Stimulated activated effector memory CD8-positive, alpha-beta T cell treated with anti-CD3 and anti-CD28 coated beads, Interleukin-12 subunit alpha, Interleukin-12 subunit beta, amount 100 ng/mL, for 72 hours (primary cell): ENCODE measurements around the gene HSPBAP1.

ENCODE experiments used
- ATAC-seq: fragments of 150-1000 bp; cut with Tn5 transposase; 2 replicates; pipeline ENCODE4 v1.10.0; 2021
- DNase-seq, 2 donors: peaks; one replicate each; pipeline ENCODE4 v3.0.0; 2021 to 2022; ENCODE audit warnings: low spot score in 2 of 2
- H3K27ac Mint-ChIP-seq: one replicate; pipeline ENCODE4 v1.8.0; 2022; ENCODE audit warnings: mild to moderate bottlenecking, mixed read lengths
- H3K36me3 Mint-ChIP-seq: one replicate; pipeline ENCODE4 v1.8.0; 2022; ENCODE audit warnings: mild to moderate bottlenecking, mixed read lengths
- H3K4me1 Mint-ChIP-seq: one replicate; pipeline ENCODE4 v1.8.0; 2022; ENCODE audit warnings: mixed read lengths
- H3K4me3 Mint-ChIP-seq: one replicate; pipeline ENCODE4 v1.8.0; 2022; ENCODE audit warnings: mild to moderate bottlenecking, mixed read lengths
- H3K9me3 Mint-ChIP-seq: one replicate; pipeline ENCODE4 v1.8.0; 2022; ENCODE audit warnings: mixed read lengths

The HSPBAP1 gene, protein sequence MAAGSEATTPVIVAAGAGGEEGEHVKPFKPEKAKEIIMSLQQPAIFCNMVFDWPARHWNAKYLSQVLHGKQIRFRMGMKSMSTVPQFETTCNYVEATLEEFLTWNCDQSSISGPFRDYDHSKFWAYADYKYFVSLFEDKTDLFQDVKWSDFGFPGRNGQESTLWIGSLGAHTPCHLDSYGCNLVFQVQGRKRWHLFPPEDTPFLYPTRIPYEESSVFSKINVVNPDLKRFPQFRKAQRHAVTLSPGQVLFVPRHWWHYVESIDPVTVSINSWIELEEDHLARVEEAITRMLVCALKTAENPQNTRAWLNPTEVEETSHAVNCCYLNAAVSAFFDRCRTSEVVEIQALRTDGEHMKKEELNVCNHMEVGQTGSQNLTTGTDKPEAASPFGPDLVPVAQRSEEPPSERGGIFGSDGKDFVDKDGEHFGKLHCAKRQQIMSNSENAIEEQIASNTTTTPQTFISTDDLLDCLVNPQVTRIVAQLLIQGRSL

DNA sequence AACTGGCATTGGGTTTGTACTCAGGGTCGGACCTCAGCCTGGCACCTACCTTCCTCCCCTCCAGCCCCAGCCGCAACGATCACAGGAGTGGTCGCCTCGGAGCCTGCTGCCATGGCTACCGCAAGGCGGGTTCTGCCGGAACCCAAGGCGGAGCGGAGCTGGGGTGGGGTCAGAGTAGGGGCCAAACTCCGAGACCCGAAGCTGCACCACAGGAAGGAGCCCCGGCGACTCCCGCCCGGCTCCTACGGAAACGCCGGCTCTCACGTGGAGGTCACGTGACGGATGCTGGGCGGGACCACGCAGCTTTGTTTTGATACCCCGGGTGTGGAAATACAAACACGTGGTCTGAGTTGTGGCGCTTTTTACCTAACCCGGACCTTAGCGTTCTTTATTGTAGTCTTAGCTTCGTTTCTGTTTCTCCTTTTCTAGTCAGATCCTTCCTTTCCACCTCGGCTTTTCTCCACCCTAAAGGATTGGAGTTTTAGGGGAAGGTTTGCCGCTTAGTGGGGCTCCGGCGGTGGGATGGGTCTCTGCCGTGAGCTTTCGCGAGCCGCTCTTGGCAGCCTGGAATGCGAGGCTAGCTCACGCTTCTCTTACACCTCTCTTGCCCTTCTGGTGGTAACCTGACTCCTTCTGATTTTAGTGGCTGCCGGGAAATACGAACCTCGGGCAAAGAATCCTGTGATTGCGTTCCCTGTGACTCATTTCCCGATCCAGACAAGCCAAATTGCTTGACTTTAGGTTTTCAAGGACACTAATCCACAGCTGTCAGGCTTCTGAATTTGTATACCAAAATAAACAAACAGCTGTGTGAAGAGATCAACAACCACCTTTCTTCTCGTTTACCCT lies at the start of gene HSPBAP1:
Gene HSPBAP1, minus strand, starts transcription at position 264 of the 849 bp plus-strand sequence. Its CDS starts 151 bp downstream, at position 113.
- peak; percentile 76 for ATAC-seq
- Mint-ChIP-seq H3K27ac (peak within 1 kb of the TSS; percentile 88), H3K9me3 (no peaks in the 10 kb centered on the region), H3K4me3 (no peak within 1 kb of the TSS), H3K4me1 (peaks cover 20% of the 10 kb centered on the region), H3K36me3 (peaks cover 6% of the 10 kb centered on the region)
- DNase-seq = peak; percentile 74 to 94

DNA sequence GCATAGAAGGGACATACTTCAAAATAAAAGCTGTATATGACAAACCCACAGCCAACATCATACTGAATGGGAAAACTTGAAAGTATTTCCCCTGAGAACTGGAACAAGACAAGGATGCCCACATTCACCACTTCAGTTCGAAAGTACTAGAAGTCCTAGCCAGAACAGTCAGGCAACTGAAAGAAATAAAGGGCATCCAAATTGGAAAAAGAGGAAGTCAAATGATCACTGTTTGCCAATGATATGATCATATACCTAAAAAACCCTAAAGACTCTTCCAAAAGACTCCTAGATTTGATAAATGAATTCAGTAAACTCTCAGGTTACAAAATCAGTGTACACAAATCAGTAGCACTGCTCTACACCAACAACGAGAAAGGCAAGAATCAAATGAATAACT lies 42.0 kb upstream of the HSPBAP1 start:
- peaks cover 14% of the 10 kb centered on the region for H3K36me3 Mint-ChIP-seq
- no peak for ATAC-seq
- no peak overlapping the region for H3K4me3 Mint-ChIP-seq
- DNase-seq = no peak
- no peaks in the 10 kb centered on the region for H3K4me1 Mint-ChIP-seq
- no peaks in the 10 kb centered on the region for H3K9me3 Mint-ChIP-seq
- no peak overlapping the region for H3K27ac Mint-ChIP-seq

DNA sequence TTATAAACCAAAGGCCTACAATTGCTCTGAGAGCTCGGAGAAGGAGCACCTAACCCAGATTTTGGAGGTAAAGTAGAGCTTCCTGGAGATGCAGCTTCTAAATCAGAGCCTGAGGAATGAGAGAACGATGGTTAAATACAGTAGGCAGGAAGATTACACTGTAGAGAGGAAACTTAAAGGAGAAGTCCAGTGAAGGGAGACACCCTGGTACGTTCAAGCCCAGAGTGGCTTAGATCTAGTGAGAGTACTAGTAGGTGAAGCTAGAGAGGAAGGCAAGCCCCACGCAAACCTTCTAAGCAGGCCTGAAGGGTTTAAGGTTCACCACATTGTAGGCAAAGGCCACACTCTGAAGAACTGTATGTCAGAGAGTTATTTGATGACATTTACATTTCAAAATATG lies 34.6 kb upstream of the HSPBAP1 start:
- Mint-ChIP-seq H3K9me3 (no peaks in the 10 kb centered on the region), H3K36me3 (peaks cover 4% of the 10 kb centered on the region), H3K4me3 (no peak overlapping the region), H3K27ac (no peak overlapping the region), H3K4me1 (no peaks in the 10 kb centered on the region)
- ATAC-seq (no peak), DNase-seq (no peak)

DNA sequence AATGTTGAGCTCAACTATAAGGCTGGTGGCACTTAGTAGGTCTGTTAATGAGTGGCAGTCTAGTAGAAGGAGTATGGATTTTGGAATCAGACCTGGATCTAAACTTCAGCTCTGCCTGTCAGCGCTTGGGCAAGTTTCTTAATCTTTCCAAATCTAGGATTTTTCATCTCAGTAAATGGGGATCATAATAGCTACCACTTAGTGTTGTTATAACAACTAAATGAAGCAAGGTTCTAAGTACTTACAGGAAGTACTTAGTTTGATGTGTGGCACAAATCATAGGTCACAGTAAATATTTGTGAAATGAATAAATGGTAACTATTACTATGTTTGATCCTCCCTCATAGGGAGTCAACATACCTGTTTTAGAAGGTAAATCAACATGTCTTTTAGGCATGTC lies 32.6 kb upstream of the HSPBAP1 start:
- DNase-seq (no peak), ATAC-seq (no peak)
- H3K9me3 Mint-ChIP-seq = no peaks in the 10 kb centered on the region
- no peak overlapping the region for H3K27ac Mint-ChIP-seq
- no peaks in the 10 kb centered on the region for H3K4me1 Mint-ChIP-seq
- no peak overlapping the region for H3K4me3 Mint-ChIP-seq
- H3K36me3 Mint-ChIP-seq = no peaks in the 10 kb centered on the region

DNA sequence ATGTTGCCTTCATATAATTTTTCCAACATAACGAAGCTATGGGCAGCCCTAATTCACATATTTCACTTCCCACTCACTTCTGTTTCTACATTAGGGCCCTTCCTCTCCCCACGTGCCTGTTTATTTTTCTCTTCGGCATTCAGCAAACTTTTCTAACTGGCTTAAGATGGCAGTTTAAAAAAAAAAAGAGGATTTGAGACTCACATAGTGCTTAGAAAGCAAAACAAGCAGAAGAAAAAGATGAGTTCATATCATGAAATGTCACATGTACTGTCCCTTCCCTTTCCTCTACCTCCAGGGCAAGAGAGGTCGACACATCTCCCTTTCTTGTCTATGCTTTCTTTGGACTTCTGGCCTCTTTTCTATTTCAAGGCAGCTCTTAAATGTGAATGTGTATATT lies 31.8 kb upstream of the HSPBAP1 start:
- Mint-ChIP-seq H3K4me3 (no peak overlapping the region), H3K36me3 (no peaks in the 10 kb centered on the region), H3K4me1 (no peaks in the 10 kb centered on the region), H3K27ac (no peak overlapping the region), H3K9me3 (no peaks in the 10 kb centered on the region)
- DNase-seq (no peak), ATAC-seq (no peak)

DNA sequence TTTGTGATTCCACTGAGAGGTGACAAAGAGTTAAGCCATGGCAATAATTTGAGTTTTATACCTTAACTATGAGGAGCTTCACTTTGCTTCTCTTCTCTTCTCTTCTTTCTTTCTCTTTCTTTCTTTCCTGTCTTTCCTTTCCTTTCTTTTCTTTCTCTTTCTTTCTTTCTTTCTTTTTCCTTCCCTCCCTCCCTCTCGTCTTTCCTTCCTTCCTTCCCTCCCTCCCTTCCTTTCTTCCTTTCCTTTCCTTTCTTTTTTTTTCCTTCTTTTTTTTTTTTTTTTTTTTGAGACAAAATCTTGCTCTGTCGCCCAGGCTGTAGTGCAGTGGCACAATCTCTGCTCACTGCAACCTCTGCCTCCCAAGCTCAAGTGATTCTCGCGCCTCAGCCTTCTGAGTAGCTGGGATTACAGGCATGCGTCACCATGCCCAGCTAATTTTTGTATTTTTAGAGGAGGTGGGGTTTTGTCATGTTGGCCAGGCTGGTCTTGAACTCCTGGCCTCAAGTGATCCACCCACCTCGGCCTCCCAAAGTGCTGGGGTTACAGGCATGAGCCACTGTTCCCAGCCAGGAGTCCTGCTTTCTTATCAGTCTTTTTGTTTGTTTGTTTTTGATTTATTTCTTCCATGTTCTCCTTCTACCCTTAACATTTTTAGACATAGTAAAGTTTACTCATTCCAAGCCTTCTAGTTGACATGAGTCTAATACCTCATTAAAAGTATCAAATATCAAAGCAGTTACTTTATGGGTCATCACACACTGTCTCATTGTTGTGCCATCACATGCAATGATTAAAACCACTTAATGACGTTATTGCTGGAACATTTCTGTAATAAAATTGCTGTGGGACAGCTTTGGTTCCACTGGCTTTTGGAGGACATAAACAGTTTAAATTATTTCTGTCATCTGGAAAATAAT lies 31.1 kb upstream of the HSPBAP1 start:
- Mint-ChIP-seq H3K9me3 (no peaks in the 10 kb centered on the region), H3K4me1 (no peaks in the 10 kb centered on the region), H3K4me3 (no peak overlapping the region), H3K36me3 (no peaks in the 10 kb centered on the region), H3K27ac (no peak overlapping the region)
- no peak for DNase-seq
- no peak for ATAC-seq

DNA sequence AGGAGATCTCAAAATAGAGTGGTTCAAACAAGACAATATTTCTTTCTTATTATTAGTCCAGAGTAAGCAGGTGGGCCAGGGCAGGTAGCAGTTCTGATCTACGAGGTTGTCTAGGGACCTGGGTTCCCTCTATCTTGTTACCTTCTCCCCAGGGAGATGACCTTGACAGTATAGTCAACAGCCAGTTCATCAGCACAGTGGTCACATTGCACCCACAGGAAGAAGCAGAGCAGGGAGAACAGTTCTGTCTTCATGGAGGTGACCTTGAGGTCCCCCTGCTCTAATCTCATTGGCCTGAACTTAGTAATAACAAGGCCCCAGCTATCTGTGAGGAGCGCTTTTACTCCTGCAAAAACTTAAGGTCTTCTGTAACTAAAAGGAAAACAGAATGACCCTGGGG lies 23.0 kb upstream of the HSPBAP1 start:
- H3K9me3 Mint-ChIP-seq = no peaks in the 10 kb centered on the region
- ATAC-seq (no peak), DNase-seq (no peak)
- H3K4me1 Mint-ChIP-seq = no peaks in the 10 kb centered on the region
- H3K36me3 Mint-ChIP-seq = no peaks in the 10 kb centered on the region
- H3K27ac Mint-ChIP-seq = no peak overlapping the region
- H3K4me3 Mint-ChIP-seq = no peak overlapping the region

DNA sequence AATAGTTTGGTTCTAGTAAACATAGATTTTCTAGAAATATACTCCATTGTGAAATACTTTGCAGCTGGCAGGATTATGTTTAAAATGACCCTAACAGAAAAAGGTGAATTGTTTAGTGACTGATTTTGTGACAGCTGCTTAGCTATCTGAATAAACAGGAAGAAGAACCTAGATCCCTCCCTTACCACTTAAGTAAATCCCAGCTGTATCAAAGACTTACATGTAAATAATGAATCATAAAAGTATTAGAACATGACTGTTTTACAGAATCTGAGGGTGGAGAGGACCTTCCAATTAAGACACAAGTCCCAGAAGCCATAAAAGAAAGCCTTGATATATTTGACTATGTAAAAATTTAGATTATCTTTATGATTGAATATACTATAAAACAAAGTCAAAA lies 17.1 kb upstream of the HSPBAP1 start:
- no peaks in the 10 kb centered on the region for H3K4me1 Mint-ChIP-seq
- no peaks in the 10 kb centered on the region for H3K9me3 Mint-ChIP-seq

DNA sequence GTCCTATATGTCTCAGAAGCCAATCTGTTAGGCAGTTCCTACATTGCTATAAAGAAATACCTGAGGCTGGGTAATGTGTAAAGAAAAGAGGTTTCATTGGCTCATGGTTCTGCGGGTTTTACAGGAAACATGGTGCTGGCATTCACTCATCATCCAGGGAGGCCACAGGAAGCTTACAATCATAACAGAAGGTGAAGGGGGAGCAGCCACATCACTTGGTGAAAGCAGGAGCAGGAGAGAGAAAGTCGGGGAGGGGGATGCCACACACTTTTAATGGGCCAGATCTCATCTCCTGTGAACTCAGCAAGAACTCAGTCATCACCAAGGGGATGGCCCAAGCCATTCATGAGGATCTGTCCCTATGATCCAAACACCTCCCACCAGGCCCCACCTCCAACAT lies 10.3 kb upstream of the HSPBAP1 start:
- peaks cover 2% of the 10 kb centered on the region for H3K9me3 Mint-ChIP-seq
- H3K27ac Mint-ChIP-seq = no peak overlapping the region
- H3K4me1 Mint-ChIP-seq = peaks cover 8% of the 10 kb centered on the region
- no peak overlapping the region for H3K4me3 Mint-ChIP-seq
- H3K36me3 Mint-ChIP-seq = peaks cover 5% of the 10 kb centered on the region
- ATAC-seq (peak; percentile 59), DNase-seq (no peak)

More for the DNA sequence above, 17.1 kb upstream of the HSPBAP1 start:
- H3K4me3 Mint-ChIP-seq = no peak overlapping the region
- H3K27ac Mint-ChIP-seq = no peak overlapping the region
- no peak for DNase-seq
- ATAC-seq = no peak
- peaks cover 5% of the 10 kb centered on the region for H3K36me3 Mint-ChIP-seq

DNA sequence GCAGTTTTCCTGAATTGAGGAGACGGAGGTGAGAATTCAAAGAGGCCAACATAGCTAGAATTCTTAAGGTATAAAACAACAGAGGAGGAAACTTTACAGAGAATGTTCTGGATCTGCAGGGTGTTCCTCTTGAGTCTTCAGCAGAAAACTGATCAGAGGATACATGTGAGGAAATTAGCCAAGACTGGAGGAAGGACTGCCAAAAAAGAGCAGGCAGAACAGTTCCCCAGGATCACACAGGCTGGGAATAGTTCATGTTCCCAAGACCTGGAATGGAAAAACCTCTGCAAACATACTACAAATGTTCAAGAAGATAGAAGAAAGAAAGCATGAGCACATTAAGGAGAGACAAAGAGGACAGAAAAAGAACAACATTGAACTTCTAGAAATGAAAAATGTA lies 8.7 kb upstream of the HSPBAP1 start:
- no peak for DNase-seq
- Mint-ChIP-seq H3K36me3 (no peaks in the 10 kb centered on the region), H3K4me1 (peaks cover 8% of the 10 kb centered on the region), H3K9me3 (peaks cover 2% of the 10 kb centered on the region), H3K4me3 (no peak overlapping the region), H3K27ac (no peak overlapping the region)
- no peak for ATAC-seq

DNA sequence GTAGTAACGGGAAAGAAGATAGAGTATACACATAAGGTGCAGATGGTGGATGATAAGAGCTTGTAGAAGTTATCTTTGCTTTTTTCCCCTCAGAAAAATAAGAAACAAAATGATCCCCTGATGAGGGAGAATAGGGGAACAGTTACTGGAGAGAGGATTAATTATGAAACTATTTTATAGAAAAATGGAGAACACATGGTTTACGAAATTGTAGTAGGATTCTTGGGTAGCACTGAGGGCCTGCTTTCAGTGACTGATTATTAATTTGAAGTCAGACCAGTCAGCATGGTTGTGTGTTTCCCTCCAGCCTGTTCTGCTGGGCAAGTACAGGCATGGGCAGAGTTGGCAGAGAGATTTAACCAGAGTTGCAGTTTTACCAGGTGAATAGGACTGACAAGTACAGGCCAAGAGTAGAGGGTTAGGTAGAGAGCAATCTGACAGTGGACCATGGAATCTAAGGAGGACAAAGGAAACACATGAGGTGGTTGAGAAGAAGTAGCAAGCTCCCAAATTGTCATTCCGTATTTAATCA lies 7.1 kb upstream of the HSPBAP1 start:
- peaks cover 24% of the 10 kb centered on the region for H3K4me1 Mint-ChIP-seq
- no peak for ATAC-seq

DNA sequence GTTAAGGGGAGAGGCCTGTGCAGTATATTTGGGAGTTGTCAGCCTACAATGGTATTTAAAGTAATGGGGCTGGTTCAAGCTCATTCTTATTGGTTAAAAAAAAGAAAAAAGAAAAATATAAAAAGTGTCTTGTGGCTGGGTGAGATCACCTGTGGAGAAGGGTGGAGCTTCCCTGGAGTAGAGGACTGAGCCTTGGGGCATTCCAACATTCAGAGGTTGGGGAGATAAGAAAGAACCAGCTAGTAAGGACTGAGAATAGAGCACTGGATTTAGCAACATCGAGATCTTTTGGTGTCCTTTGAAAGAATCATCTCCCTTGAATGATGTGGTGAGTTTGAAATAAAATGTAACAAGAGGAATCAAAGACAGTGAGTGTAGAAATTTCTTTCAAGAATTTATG lies 6.4 kb upstream of the HSPBAP1 start:
- Mint-ChIP-seq H3K36me3 (no peaks in the 10 kb centered on the region), H3K4me3 (no peak overlapping the region), H3K9me3 (peaks cover 2% of the 10 kb centered on the region), H3K4me1 (peaks cover 28% of the 10 kb centered on the region), H3K27ac (no peak overlapping the region)
- DNase-seq = no peak
- ATAC-seq = no peak

More for the DNA sequence above, 7.1 kb upstream of the HSPBAP1 start:
- Mint-ChIP-seq H3K9me3 (peaks cover 2% of the 10 kb centered on the region), H3K27ac (no peak overlapping the region), H3K36me3 (no peaks in the 10 kb centered on the region), H3K4me3 (no peak overlapping the region)
- DNase-seq = no peak

DNA sequence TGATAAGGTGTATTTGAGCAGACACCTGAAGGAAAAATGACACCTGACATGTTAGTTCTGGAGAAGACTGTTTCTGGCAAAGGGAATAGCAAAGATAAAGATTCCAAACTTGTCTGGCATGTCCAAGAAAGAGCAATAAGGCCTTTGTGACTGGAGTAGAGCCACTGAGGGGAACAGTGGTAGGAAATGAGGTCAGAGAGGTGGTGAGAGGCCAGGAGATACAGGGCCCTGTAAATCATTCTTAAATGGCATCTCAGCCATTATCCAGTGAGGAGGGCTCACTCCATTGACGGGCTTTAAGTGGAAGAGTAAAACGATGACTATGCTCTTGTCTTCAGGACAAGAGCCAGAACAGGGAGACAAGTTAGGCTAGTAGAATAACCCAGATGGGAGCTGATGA lies 5.7 kb upstream of the HSPBAP1 start:
- peaks cover 28% of the 10 kb centered on the region for H3K4me1 Mint-ChIP-seq
- H3K4me3 Mint-ChIP-seq = no peak overlapping the region
- H3K9me3 Mint-ChIP-seq = peaks cover 2% of the 10 kb centered on the region
- H3K36me3 Mint-ChIP-seq = no peaks in the 10 kb centered on the region
- no peak for ATAC-seq
- H3K27ac Mint-ChIP-seq = no peak overlapping the region
- DNase-seq = no peak

DNA sequence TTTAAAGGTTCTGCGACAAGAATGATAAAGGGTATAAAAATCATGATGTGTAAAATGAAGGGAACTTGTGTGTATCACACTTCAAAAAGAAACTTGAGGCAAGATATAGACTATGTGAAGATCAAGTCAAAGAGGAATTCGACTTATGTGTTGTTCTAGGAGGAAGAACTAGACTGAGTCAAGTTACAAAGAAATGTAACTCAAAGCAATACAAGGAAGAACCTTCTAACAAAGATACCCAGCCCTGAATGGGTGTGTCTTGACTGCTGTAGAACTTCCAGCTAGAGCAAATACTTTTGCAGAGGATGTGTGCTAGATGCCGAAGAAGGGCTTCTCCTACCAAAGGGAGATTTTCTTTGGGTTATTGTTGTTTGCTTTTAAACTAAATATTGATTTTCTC lies 3.7 kb upstream of the HSPBAP1 start:
- peaks cover 6% of the 10 kb centered on the region for H3K36me3 Mint-ChIP-seq
- peak; percentile 45 for ATAC-seq
- DNase-seq = no peak
- H3K9me3 Mint-ChIP-seq = no peaks in the 10 kb centered on the region
- no peak overlapping the region for H3K27ac Mint-ChIP-seq
- peaks cover 20% of the 10 kb centered on the region for H3K4me1 Mint-ChIP-seq
- no peak overlapping the region for H3K4me3 Mint-ChIP-seq
